GM12801 (cell line): ENCODE results near the gene MVB12B.

Experiments used
- CTCF ChIP-seq: IDR thresholded peaks from one replicate; pipeline ENCODE4 v1.5.1; 2011; ENCODE audit warnings: control low read depth; ENCODE audit not compliant: insufficient read length; ENCODE audit errors: extremely low read depth

Gene MVB12B

GRCh38 chr9:126490214-126490631, 163.6 kb downstream of the MVB12B start:
- TF ChIP-seq CTCF: no peak

- no peak for TF ChIP-seq CTCF
Measured at GRCh38 chr9:126490871-126491567, 164.4 kb downstream of the MVB12B start.

- no peak for TF ChIP-seq CTCF
Measured at GRCh38 chr9:126491568-126491879, 164.9 kb downstream of the MVB12B start.

GRCh38 chr9:126491949-126492348, 165.3 kb downstream of the MVB12B start:
- TF ChIP-seq CTCF: no peak

- no peak for TF ChIP-seq CTCF
Measured at GRCh38 chr9:126494264-126494663, 167.6 kb downstream of the MVB12B start.

GRCh38 chr9:126494746-126495145, 168.1 kb downstream of the MVB12B start:
- TF ChIP-seq CTCF: no peak

- no peak for TF ChIP-seq CTCF
Measured at GRCh38 chr9:126495411-126496180, 169.0 kb downstream of the MVB12B start.
